GM23338 (cell line): ENCODE measurements around the gene MAP2K4. TPM values are rescaled to one million over a fixed set of nuclear protein-coding genes. Genes with fewer than 3 reads are reported as not detected.

Source experiments
- ATAC-seq: fragments of 200-7000 bp; cut with Tn5 transposase; 3 replicates; pipeline ENCODE4 v1.9.1; 2020
- DNase-seq: peaks from one replicate; pipeline ENCODE4 v3.0.0-alpha.2; 2015; ENCODE audit warnings: low spot score
- H2AFZ ChIP-seq: fragments of 200-600 bp; sonication (generic); 2 replicates; pipeline ENCODE4 v1.8.0; 2016; ENCODE audit warnings: antibody characterized with exemption, mild to moderate bottlenecking, moderate library complexity
- H3F3A ChIP-seq: fragments of 200-600 bp; sonication (generic); replicated peaks from 2 replicates; pipeline ENCODE4 v1.8.0; 2017; ENCODE audit warnings: antibody characterized with exemption, mixed run types, low read depth
- H3K27ac ChIP-seq: fragments of 200-600 bp; sonication (generic); 2 replicates; pipeline ENCODE4 v1.6.1; 2016; ENCODE audit warnings: low read depth
- H3K27me3 ChIP-seq: fragments of 200-600 bp; sonication (generic); 2 replicates; pipeline ENCODE4 v1.8.0; 2016; ENCODE audit warnings: mild to moderate bottlenecking, mixed run types, moderate library complexity; ENCODE audit not compliant: insufficient read depth
- H3K36me3 ChIP-seq: fragments of 200-600 bp; sonication (generic); 2 replicates; pipeline ENCODE4 v1.8.0; 2016; ENCODE audit warnings: mild to moderate bottlenecking; ENCODE audit not compliant: insufficient read depth
- H3K4me1 ChIP-seq: fragments of 200-600 bp; sonication (generic); 2 replicates; pipeline ENCODE4 v1.8.0; 2016; ENCODE audit warnings: mild to moderate bottlenecking, moderate library complexity; ENCODE audit not compliant: insufficient read depth
- H3K4me2 ChIP-seq: fragments of 200-600 bp; sonication (generic); 2 replicates; pipeline ENCODE4 v1.7.1; 2017; ENCODE audit warnings: mixed run types
- H3K4me3 ChIP-seq: fragments of 200-600 bp; sonication (generic); 2 replicates; pipeline ENCODE4 v1.6.1; 2016; ENCODE audit warnings: mixed run types
- H3K79me2 ChIP-seq: fragments of 200-600 bp; sonication (generic); replicated peaks from 2 replicates; pipeline ENCODE4 v1.8.0; 2017; ENCODE audit warnings: mild to moderate bottlenecking; ENCODE audit not compliant: insufficient read depth
- H3K9me2 ChIP-seq: fragments of 200-600 bp; sonication (generic); 2 replicates; pipeline ENCODE4 v1.8.0; 2017; ENCODE audit not compliant: insufficient read depth
- H4K20me1 ChIP-seq: fragments of 200-600 bp; sonication (generic); replicated peaks from 2 replicates; pipeline ENCODE4 v1.8.0; 2017; ENCODE audit warnings: mild to moderate bottlenecking; ENCODE audit not compliant: insufficient read depth
- H3K27ac Mint-ChIP-seq: 2 replicates; pipeline ENCODE4 v1.8.0; 2020; ENCODE audit warnings: inconsistent platforms, mild to moderate bottlenecking, moderate library complexity, mixed read lengths
- H3K27me3 Mint-ChIP-seq: 3 replicates; pipeline ENCODE4 v1.8.0; 2022; ENCODE audit warnings: low read depth, mild to moderate bottlenecking, moderate library complexity, mixed read lengths, inconsistent platforms; ENCODE audit not compliant: insufficient read depth, poor library complexity
- H3K36me3 Mint-ChIP-seq: 3 replicates; pipeline ENCODE4 v1.8.0; 2021; ENCODE audit warnings: low read depth, mild to moderate bottlenecking, inconsistent platforms, moderate library complexity, mixed read lengths
- H3K4me1 Mint-ChIP-seq: 3 replicates; pipeline ENCODE4 v1.8.0; 2020; ENCODE audit warnings: mild to moderate bottlenecking, inconsistent platforms, mixed read lengths
- H3K4me3 Mint-ChIP-seq: 3 replicates; pipeline ENCODE4 v1.8.0; 2021; ENCODE audit warnings: moderate library complexity, mild to moderate bottlenecking, inconsistent platforms, mixed read lengths
- H3K9me3 Mint-ChIP-seq: 3 replicates; pipeline ENCODE4 v1.8.0; 2020; ENCODE audit warnings: moderate library complexity, mild to moderate bottlenecking, inconsistent platforms, mixed read lengths
- JUNB ChIP-seq: IDR thresholded peaks from one replicate; pipeline ENCODE4 v1.6.1; 2016; ENCODE audit warnings: antibody characterized with exemption; ENCODE audit not compliant: unreplicated experiment
- NANOG ChIP-seq: IDR thresholded peaks from 2 replicates; pipeline ENCODE4 v1.6.1; 2016; ENCODE audit warnings: antibody characterized with exemption, borderline replicate concordance
- POLR2AphosphoS5 ChIP-seq: IDR thresholded peaks from 2 replicates; pipeline ENCODE4 v1.6.1; 2016; ENCODE audit warnings: antibody characterized with exemption, low read depth
- STAT1 ChIP-seq: IDR thresholded peaks from one replicate; pipeline ENCODE4 v1.6.1; 2016; ENCODE audit warnings: antibody characterized with exemption; ENCODE audit not compliant: unreplicated experiment
- ZNF114 ChIP-seq: fragments of 250-450 bp; sonication (Bioruptor Pico); IDR thresholded peaks from 2 replicates; pipeline ENCODE4 v1.5.0; 2020; ENCODE audit warnings: mild to moderate bottlenecking, moderate library complexity
- ZNF331 ChIP-seq: fragments of 250-450 bp; sonication (Bioruptor Pico); IDR thresholded peaks from 2 replicates; pipeline ENCODE4 v1.5.0; 2020; ENCODE audit warnings: low read depth, mild to moderate bottlenecking, moderate library complexity
- polyA plus RNA-seq: library from polyadenylated mRNA; unstranded; fragments of >200 nt; fragmentation: Nextera tagmentation; extraction: Ambion mirVana; gene quantifications from 2 replicates; pipeline ENCODE4 v1.2.1, GENCODE V29; 2016
- total RNA-seq: library from RNA; depleted of rRNA; stranded (reverse); fragments of >200 nt; shearing (Covaris generic); gene quantifications from 2 replicates; pipeline ENCODE4 v1.2.3, GENCODE V29; 2014
- TF ChIP-seq, protein P1 (sequence below): IDR thresholded peaks from one replicate; pipeline ENCODE4 v1.6.1; 2018; ENCODE audit warnings: antibody characterized with exemption; ENCODE audit not compliant: unreplicated experiment
- TF ChIP-seq, protein P2 (sequence below): IDR thresholded peaks from 2 replicates; pipeline ENCODE4 v1.6.1; 2016; ENCODE audit warnings: antibody characterized with exemption
- TF ChIP-seq, protein P3 (sequence below), 2 experiments: fragments of 200-600 bp in 1 of 2; sonication (generic) in 1 of 2; conservative IDR thresholded peaks; 2 replicates each; pipeline versions ENCODE4 v1.5.1 to v1.6.1; 2016 to 2017; ENCODE audit warnings: antibody characterized with exemption in 2 of 2, low read depth in 2 of 2, mild to moderate bottlenecking in 2 of 2, moderate library complexity in 1 of 2

MAP2K4 gene
- total and polyA plus RNA-seq, 2 experiments from 2014 or later: 25.3 to 36.4 TPM

DNA sequence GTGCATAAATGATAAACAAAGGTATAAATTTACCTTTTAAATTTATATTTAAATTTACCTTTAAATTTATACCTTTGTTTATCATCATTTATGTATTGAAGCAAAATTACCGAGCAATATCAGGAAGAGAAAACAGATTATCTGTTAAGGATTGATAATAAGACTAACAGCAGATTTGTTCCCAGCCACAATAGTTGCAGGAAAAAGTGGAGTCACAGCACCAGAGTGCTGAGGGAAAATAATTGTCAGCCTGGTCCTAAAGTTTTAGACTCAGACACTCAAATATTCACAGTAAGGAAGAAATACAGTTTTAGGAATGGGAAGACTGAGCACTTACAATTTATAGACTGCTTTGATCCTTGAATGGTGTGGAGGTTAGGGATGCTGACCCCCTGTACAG is 117.2 kb downstream of the MAP2K4 start:
- H3K9me2 ChIP-seq: no peaks in the 10 kb centered on the region
- H3K4me2 ChIP-seq: no peak overlapping the region
- Mint-ChIP-seq H3K9me3 (peaks cover 4% of the 10 kb centered on the region; the same call in 1 of the 3 replicates), H3K4me3 (no peak overlapping the region), H3K27ac (no peak overlapping the region), H3K36me3 (peaks cover 47% of the 10 kb centered on the region), H3K27me3 (peaks cover 1% of the 10 kb centered on the region), H3K4me1 (no peaks in the 10 kb centered on the region)
- H3K27me3 ChIP-seq: no peaks in the 10 kb centered on the region
- H2AFZ ChIP-seq: no peak overlapping the region
- H3K4me1 ChIP-seq: no peaks in the 10 kb centered on the region
- no peak for ATAC-seq
- peaks cover 4% of the 10 kb centered on the region; the same call in 1 of the 2 replicates for H3K36me3 ChIP-seq
- no peak overlapping the region for H3K4me3 ChIP-seq
- no peak overlapping the region for H3K27ac ChIP-seq
- DNase-seq: no peak
- H4K20me1 ChIP-seq: no peaks in the 10 kb centered on the region
- no peak for TF ChIP-seq ZNF331 (CRISPR knock-in tag)
- TF ChIP-seq, protein P1, sequence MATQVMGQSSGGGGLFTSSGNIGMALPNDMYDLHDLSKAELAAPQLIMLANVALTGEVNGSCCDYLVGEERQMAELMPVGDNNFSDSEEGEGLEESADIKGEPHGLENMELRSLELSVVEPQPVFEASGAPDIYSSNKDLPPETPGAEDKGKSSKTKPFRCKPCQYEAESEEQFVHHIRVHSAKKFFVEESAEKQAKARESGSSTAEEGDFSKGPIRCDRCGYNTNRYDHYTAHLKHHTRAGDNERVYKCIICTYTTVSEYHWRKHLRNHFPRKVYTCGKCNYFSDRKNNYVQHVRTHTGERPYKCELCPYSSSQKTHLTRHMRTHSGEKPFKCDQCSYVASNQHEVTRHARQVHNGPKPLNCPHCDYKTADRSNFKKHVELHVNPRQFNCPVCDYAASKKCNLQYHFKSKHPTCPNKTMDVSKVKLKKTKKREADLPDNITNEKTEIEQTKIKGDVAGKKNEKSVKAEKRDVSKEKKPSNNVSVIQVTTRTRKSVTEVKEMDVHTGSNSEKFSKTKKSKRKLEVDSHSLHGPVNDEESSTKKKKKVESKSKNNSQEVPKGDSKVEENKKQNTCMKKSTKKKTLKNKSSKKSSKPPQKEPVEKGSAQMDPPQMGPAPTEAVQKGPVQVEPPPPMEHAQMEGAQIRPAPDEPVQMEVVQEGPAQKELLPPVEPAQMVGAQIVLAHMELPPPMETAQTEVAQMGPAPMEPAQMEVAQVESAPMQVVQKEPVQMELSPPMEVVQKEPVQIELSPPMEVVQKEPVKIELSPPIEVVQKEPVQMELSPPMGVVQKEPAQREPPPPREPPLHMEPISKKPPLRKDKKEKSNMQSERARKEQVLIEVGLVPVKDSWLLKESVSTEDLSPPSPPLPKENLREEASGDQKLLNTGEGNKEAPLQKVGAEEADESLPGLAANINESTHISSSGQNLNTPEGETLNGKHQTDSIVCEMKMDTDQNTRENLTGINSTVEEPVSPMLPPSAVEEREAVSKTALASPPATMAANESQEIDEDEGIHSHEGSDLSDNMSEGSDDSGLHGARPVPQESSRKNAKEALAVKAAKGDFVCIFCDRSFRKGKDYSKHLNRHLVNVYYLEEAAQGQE: no peak
- TF ChIP-seq JUNB: no peak
- TF ChIP-seq POLR2AphosphoS5: no peak
- no peak for TF ChIP-seq ZNF114 (CRISPR knock-in tag)
- no peaks in the 10 kb centered on the region for H3F3A ChIP-seq
- no peaks in the 10 kb centered on the region for H3K79me2 ChIP-seq

DNA sequence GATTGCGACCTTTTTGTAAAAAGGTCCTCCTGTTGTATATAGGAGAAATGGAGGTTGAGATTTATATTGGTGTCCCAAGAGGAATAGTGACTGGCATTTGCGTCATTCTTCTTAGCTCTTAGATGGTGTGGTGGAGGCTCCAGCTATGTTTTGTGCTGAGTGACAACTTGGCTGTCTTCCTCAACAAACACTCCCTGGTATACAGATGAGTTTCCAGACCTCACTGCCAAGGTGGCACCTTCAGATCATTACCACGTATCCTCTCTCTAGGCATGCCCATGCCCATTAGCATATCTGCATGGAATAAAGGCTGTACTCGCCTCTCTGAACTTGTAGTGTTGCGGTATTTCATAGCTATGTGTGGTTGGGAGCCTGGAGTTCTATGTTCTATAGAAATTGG is 120.0 kb downstream of the MAP2K4 start:
- Mint-ChIP-seq H3K4me3 (no peak overlapping the region), H3K27me3 (no peaks in the 10 kb centered on the region), H3K4me1 (no peaks in the 10 kb centered on the region), H3K36me3 (peaks cover 54% of the 10 kb centered on the region), H3K9me3 (peaks cover 4% of the 10 kb centered on the region; the same call in 2 of the 3 replicates), H3K27ac (no peak overlapping the region)
- H2AFZ ChIP-seq: no peak overlapping the region
- peaks cover 4% of the 10 kb centered on the region; the same call in 1 of the 2 replicates for H3K36me3 ChIP-seq
- no peak overlapping the region for H3K4me2 ChIP-seq
- H3F3A ChIP-seq: no peaks in the 10 kb centered on the region
- no peaks in the 10 kb centered on the region for H4K20me1 ChIP-seq
- H3K27me3 ChIP-seq: no peaks in the 10 kb centered on the region
- no peaks in the 10 kb centered on the region for H3K79me2 ChIP-seq
- H3K4me3 ChIP-seq: no peak overlapping the region
- H3K9me2 ChIP-seq: 0 out of 2 replicates have a peak, but pooled peaks cover 3% of the 10 kb centered on the region
- ATAC-seq (no peak), DNase-seq (no peak)
- no peak overlapping the region for H3K27ac ChIP-seq
- H3K4me1 ChIP-seq: no peaks in the 10 kb centered on the region
- TF ChIP-seq POLR2AphosphoS5: no peak
- no peak for TF ChIP-seq NANOG
- TF ChIP-seq STAT1: no peak
- TF ChIP-seq, protein P1: no peak
- TF ChIP-seq, protein P2, sequence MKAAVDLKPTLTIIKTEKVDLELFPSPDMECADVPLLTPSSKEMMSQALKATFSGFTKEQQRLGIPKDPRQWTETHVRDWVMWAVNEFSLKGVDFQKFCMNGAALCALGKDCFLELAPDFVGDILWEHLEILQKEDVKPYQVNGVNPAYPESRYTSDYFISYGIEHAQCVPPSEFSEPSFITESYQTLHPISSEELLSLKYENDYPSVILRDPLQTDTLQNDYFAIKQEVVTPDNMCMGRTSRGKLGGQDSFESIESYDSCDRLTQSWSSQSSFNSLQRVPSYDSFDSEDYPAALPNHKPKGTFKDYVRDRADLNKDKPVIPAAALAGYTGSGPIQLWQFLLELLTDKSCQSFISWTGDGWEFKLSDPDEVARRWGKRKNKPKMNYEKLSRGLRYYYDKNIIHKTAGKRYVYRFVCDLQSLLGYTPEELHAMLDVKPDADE: no peak
- TF ChIP-seq, protein P3, sequence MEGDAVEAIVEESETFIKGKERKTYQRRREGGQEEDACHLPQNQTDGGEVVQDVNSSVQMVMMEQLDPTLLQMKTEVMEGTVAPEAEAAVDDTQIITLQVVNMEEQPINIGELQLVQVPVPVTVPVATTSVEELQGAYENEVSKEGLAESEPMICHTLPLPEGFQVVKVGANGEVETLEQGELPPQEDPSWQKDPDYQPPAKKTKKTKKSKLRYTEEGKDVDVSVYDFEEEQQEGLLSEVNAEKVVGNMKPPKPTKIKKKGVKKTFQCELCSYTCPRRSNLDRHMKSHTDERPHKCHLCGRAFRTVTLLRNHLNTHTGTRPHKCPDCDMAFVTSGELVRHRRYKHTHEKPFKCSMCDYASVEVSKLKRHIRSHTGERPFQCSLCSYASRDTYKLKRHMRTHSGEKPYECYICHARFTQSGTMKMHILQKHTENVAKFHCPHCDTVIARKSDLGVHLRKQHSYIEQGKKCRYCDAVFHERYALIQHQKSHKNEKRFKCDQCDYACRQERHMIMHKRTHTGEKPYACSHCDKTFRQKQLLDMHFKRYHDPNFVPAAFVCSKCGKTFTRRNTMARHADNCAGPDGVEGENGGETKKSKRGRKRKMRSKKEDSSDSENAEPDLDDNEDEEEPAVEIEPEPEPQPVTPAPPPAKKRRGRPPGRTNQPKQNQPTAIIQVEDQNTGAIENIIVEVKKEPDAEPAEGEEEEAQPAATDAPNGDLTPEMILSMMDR (conservative IDR thresholded peaks at IDR 0.05; ENCODE audit: low read depth in 2 of 2): no peak
